Measurements from ENCODE around the gene SND1. TPM values are rescaled to one million over a fixed set of nuclear protein-coding genes. Genes with fewer than 3 reads are reported as not detected.

SND1 gene
- total RNA-seq, 1 experiment from 2014 or later, result 139 TPM

DNA sequence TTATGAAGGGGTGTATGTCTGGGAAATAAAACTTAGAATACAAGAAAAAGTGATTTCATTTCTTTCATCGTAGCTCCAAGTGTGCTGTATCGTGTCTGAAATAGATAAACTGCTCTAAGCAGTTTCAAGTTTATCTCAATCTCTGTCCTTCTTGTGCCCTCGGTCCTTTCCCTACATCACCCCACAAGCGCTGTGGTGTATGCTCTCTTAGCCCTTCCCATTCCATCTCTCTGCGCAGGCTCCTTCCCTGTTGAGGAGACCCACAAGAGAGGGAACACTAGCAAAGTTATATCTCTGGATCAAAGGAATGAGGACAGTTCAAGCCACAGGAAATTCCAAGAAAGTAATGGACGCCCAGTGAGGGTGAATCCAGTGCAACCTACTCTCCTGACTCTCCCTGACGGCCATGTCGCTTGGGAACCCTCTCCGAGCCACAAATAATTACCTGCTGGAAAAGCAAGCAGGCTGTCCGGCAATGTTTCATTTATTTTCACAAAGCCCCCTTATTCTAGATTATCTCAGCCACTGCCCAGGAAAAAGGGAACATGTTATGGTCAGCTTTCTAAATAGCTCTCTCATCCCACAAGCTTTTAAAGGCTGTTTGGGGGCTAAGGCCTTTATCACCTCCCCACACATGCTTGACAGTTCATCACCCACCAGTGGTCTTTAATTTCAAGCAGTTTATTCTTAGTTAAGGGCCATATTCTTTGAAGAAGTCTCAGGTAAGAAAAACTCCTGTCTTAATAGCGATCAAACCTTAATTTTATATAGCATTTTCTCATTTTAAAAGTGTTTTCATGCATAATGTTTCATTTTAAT is 344.5 kb downstream of the SND1 start:
- BruUV-seq (replicated peaks), result no TSS peak
- CTCF ChIA-PET, result no interaction called here

DNA sequence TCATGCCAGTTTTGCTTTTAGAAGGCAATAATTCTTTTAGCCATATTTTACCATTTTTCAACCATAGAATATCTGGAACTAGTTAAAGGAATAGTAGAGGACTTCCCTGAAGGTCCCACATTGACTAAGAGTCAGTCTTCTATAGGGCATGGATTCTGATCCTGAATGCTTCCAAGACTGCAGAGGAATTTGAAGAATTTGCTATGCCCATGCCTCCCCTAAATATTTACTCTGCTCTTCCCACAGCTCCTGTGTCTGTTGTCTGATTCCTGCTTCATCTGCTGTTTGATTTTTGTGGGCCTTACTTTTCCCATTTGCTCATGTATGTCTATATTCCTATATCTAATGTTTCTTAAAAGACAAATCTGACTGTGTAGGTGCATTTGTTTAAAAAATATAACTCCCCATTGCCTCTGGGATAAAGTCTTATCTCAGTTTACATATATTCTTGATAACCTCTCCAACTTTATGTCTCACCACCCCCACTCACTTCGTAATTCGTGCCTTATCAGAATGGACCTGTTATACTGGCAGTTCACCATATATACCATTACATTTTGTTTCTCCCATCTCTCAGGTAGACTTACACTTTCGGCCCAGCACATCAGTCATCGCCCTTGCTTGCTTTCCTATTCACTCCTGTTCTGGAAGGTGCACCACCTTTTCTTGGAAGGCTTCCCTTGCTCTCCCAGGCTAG is 345.4 kb downstream of the SND1 start:
- Histone ChIP-seq H3K9ac (ENCODE audit: low read length) (no peak overlapping the region), H3K4me2 (ENCODE audit: low read length) (no peak overlapping the region), H3K79me2 (ENCODE audit: low read length) (no peaks in the 10 kb centered on the region), H2AFZ (ENCODE audit: low read length) (no peak overlapping the region), H3K4me3 (ENCODE audit: low read length) (no peak overlapping the region), H3K36me3 (ENCODE audit: low read depth, low read length) (peaks cover 16% of the 10 kb centered on the region; the same call in 1 of the 2 replicates), H4K20me1 (ENCODE audit: low read length) (no peaks in the 10 kb centered on the region; the same call in 1 of the 2 replicates), H3K9me3 (ENCODE audit: low read length) (no peaks in the 10 kb centered on the region), H3K27me3 (ENCODE audit: low read length) (no peaks in the 10 kb centered on the region), H3K4me1 (ENCODE audit: insufficient read depth, low read length) (no peaks in the 10 kb centered on the region), H3F3A (ENCODE audit: low read length, unreplicated experiment) (no peaks in the 10 kb centered on the region), H3K27ac (ENCODE audit: low read length) (no peak overlapping the region), H3K9me2 (replicated peaks; ENCODE audit: low read length) (no peaks in the 10 kb centered on the region)
- ATAC-seq (no peak), DNase-seq (no peak)
- CTCF ChIA-PET, result no interaction called here
- POLR2A ChIA-PET (ENCODE audit: unreplicated experiment), result no interaction called here
- no TSS peak for BruUV-seq (replicated peaks)
- TF ChIP-seq EZH2 (IDR thresholded peaks at IDR 0.05; ENCODE audit: low read length, unreplicated experiment), result no peak
- TF ChIP-seq EZH2phosphoT487 (IDR thresholded peaks at IDR 0.05; ENCODE audit: borderline replicate concordance, low read length), result no peak
- TF ChIP-seq, protein P1, sequence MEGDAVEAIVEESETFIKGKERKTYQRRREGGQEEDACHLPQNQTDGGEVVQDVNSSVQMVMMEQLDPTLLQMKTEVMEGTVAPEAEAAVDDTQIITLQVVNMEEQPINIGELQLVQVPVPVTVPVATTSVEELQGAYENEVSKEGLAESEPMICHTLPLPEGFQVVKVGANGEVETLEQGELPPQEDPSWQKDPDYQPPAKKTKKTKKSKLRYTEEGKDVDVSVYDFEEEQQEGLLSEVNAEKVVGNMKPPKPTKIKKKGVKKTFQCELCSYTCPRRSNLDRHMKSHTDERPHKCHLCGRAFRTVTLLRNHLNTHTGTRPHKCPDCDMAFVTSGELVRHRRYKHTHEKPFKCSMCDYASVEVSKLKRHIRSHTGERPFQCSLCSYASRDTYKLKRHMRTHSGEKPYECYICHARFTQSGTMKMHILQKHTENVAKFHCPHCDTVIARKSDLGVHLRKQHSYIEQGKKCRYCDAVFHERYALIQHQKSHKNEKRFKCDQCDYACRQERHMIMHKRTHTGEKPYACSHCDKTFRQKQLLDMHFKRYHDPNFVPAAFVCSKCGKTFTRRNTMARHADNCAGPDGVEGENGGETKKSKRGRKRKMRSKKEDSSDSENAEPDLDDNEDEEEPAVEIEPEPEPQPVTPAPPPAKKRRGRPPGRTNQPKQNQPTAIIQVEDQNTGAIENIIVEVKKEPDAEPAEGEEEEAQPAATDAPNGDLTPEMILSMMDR (conservative IDR thresholded peaks at IDR 0.05; ENCODE audit: low read depth, low read length), result no peak
- intact Hi-C loops (cut with micrococcal nuclease), result no loop called here

More for the DNA sequence above, 344.5 kb downstream of the SND1 start:
- POLR2A ChIA-PET (ENCODE audit: unreplicated experiment), result no interaction called here
- H3K79me2 ChIP-seq (ENCODE audit: low read length), result no peaks in the 10 kb centered on the region
- no peak overlapping the region for H3K9ac ChIP-seq (ENCODE audit: low read length)
- no peak overlapping the region for H3K4me2 ChIP-seq (ENCODE audit: low read length)
- H3K4me1 ChIP-seq (ENCODE audit: insufficient read depth, low read length), result no peaks in the 10 kb centered on the region
- no peaks in the 10 kb centered on the region; the same call in 1 of the 2 replicates for H4K20me1 ChIP-seq (ENCODE audit: low read length)
- no peaks in the 10 kb centered on the region for H3K9me3 ChIP-seq (ENCODE audit: low read length)
- no peaks in the 10 kb centered on the region for H3K27me3 ChIP-seq (ENCODE audit: low read length)
- H3K9me2 ChIP-seq (replicated peaks; ENCODE audit: low read length), result no peaks in the 10 kb centered on the region
- DNase-seq (no peak), ATAC-seq (no peak)
- H3K4me3 ChIP-seq (ENCODE audit: low read length), result no peak overlapping the region
- no peaks in the 10 kb centered on the region for H3F3A ChIP-seq (ENCODE audit: low read length, unreplicated experiment)
- intact Hi-C loops (cut with micrococcal nuclease), result no loop called here
- no peak overlapping the region for H2AFZ ChIP-seq (ENCODE audit: low read length)
- TF ChIP-seq EZH2 (IDR thresholded peaks at IDR 0.05; ENCODE audit: low read length, unreplicated experiment) (no peak), EZH2phosphoT487 (IDR thresholded peaks at IDR 0.05; ENCODE audit: borderline replicate concordance, low read length) (no peak)
- TF ChIP-seq, protein P1 (conservative IDR thresholded peaks at IDR 0.05; ENCODE audit: low read depth, low read length), result no peak
- H3K27ac ChIP-seq (ENCODE audit: low read length), result no peak overlapping the region
- H3K36me3 ChIP-seq (ENCODE audit: low read depth, low read length), result peaks cover 24% of the 10 kb centered on the region; the same call in 1 of the 2 replicates

All from PC-3 (cell line).